Dendritic cell treated with granulocyte-macrophage colony-stimulating factor and Interleukin-4, amounts not matched to agents 40 ng/mL and 50 ng/mL, for 4 days (primary cell): ENCODE measurements around the gene ATRAID.

Source experiments
- H3K27ac Mint-ChIP-seq: one replicate; pipeline ENCODE4 v1.8.0; 2022; ENCODE audit warnings: mild to moderate bottlenecking, mixed read lengths
- H3K27me3 Mint-ChIP-seq: one replicate; pipeline ENCODE4 v1.8.0; 2022; ENCODE audit warnings: mild to moderate bottlenecking, mixed read lengths
- H3K36me3 Mint-ChIP-seq: one replicate; pipeline ENCODE4 v1.8.0; 2022; ENCODE audit warnings: low read depth, mixed read lengths
- H3K4me1 Mint-ChIP-seq: one replicate; pipeline ENCODE4 v1.8.0; 2022; ENCODE audit warnings: low read depth, mixed read lengths
- H3K4me3 Mint-ChIP-seq: one replicate; pipeline ENCODE4 v1.8.0; 2022; ENCODE audit warnings: mild to moderate bottlenecking, moderate library complexity, mixed read lengths
- H3K9me3 Mint-ChIP-seq: one replicate; pipeline ENCODE4 v1.8.0; 2022; ENCODE audit warnings: mixed read lengths
- intact Hi-C: fragments of 100-400 bp; cut with micrococcal nuclease; formaldehyde crosslinking; loops from one replicate; pipeline ENCODE4 v1.15.0; 2022

Gene ATRAID

DNA sequence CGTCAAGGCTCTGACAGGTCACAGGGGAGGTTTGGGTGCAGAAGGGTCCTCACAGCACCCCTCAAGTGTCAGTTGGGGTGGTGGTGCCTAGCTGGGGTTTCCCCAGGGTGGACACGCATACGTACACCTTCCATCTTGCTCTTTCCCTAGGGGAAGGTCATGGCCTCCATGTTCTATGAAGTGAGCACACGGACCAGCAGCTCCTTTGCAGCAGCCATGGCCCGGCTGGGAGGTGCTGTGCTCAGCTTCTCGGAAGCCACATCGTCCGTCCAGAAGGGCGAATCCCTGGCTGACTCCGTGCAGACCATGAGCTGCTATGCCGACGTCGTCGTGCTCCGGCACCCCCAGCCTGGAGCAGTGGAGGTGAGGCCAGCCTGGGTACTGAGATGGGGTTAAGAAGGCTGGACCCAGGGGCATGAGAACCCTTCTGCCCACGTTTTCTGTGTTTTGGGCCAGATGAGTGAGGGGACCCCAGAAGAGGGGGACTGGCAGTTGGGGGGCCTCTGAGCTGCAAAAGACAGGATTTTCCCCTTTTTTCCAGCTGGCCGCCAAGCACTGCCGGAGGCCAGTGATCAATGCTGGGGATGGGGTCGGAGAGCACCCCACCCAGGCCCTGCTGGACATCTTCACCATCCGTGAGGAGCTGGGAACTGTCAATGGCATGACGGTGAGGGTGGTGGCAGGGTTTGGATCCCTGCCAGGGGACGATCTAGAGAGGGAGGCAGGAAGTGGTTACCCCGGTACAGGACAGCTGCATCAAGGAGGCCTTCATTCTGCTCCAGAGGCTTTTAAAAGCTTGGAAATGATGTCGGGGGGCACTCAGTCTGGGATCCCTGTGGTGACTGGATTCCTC, 30.1 kb downstream of the ATRAID start:
- H3K27ac Mint-ChIP-seq: no peak overlapping the region
- no peak overlapping the region for H3K4me3 Mint-ChIP-seq
- no peaks in the 10 kb centered on the region for H3K9me3 Mint-ChIP-seq
- no peaks in the 10 kb centered on the region for H3K4me1 Mint-ChIP-seq
- peaks cover 79% of the 10 kb centered on the region for H3K36me3 Mint-ChIP-seq
- H3K27me3 Mint-ChIP-seq: no peaks in the 10 kb centered on the region
- intact Hi-C loops: no loop called here

DNA sequence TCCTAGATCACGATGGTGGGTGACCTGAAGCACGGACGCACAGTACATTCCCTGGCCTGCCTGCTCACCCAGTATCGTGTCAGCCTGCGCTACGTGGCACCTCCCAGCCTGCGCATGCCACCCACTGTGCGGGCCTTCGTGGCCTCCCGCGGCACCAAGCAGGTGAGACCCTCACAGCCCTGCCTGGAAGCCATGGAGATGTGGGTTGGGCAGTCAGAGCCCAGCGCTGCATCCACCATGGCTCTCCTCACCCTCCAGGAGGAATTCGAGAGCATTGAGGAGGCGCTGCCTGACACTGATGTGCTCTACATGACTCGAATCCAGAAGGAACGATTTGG, 30.7 kb downstream of the ATRAID start:
- Mint-ChIP-seq H3K9me3 (no peaks in the 10 kb centered on the region), H3K27me3 (peaks cover 2% of the 10 kb centered on the region), H3K4me3 (no peak overlapping the region), H3K4me1 (no peaks in the 10 kb centered on the region), H3K27ac (no peak overlapping the region), H3K36me3 (peaks cover 73% of the 10 kb centered on the region)
- intact Hi-C loops: no loop called here

DNA sequence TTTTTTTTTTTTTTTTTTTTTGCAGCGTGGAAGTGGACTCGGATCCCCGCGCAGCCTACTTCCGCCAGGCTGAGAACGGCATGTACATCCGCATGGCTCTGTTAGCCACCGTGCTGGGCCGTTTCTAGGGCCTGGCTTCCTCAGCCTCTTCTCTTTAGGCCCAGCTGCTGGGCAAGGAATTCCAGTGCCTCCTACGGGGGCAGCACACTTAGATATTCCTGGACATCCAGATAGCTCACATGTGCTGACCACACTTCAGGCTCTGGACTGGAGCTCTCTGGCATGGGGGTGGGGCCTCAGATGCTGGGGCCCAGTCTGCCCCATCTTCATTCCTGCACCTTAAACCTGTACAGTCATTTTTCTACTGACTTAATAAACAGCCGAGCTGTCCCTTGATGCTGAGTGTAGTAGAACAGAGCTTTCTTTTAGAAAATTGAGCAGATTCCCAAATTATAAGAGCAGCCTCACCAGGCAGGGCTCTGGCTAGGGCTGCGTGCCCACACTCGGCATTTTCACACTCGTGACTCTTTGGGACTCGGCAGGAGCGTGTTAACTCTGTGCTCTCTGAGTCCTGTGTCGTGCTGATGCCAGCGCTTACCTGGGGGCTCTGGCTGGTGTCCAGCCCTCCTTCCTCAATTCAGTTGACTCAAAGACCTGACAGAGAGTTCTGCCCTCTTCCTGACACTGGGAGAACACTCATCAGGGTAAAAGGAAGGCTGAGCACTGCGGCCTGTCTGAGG, 31.7 kb downstream of the ATRAID start:
- Mint-ChIP-seq H3K4me1 (no peaks in the 10 kb centered on the region), H3K36me3 (peaks cover 63% of the 10 kb centered on the region), H3K9me3 (no peaks in the 10 kb centered on the region), H3K4me3 (no peak overlapping the region), H3K27me3 (peaks cover 7% of the 10 kb centered on the region), H3K27ac (no peak overlapping the region)
- intact Hi-C loops: no loop called here

DNA sequence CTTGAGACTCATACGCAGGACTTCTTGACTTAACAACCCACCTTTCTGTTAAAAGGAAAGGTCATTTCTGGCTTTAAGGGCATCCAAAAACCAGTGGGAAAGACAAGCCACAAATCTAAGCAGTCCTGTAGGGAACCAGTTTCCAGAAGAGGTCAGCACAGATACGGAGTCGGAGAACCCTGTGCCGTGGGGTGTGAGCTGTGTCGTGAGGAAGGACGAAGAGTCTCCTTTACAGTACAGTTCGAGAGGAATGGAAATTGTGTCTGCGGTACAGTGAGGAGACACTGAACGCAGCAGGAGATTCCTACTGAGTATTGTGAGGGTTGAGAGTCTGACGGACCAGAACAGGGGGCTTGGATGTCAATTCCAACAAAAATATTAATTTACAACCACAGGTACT, 33.3 kb downstream of the ATRAID start:
- intact Hi-C loops: no loop called here
- Mint-ChIP-seq H3K27me3 (peaks cover 15% of the 10 kb centered on the region), H3K4me1 (no peaks in the 10 kb centered on the region), H3K36me3 (peaks cover 47% of the 10 kb centered on the region), H3K4me3 (no peak overlapping the region), H3K9me3 (no peaks in the 10 kb centered on the region), H3K27ac (no peak overlapping the region)

DNA sequence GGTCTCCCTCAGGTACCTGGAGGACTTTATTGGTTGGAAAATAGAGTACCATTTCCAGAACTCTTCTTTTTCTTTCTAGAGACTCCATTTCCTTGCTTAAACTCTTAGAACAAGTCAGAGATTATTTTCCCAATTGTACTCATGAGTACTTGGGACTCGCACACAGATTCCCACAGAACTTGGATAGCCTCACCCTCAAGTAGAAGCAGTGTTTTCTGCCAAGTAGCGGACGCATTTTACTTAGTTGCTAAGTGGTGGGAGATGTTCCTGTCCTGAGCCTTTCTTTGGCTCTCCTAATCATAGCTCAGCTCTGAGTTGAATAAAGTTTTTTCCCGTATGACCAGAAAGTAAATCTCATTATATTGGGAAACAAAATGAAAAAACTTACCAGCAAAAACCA, 33.8 kb downstream of the ATRAID start:
- Mint-ChIP-seq H3K36me3 (peaks cover 42% of the 10 kb centered on the region), H3K9me3 (no peaks in the 10 kb centered on the region), H3K27me3 (peaks cover 18% of the 10 kb centered on the region), H3K27ac (no peak overlapping the region), H3K4me1 (no peaks in the 10 kb centered on the region), H3K4me3 (no peak overlapping the region)
- intact Hi-C loops: no loop called here

DNA sequence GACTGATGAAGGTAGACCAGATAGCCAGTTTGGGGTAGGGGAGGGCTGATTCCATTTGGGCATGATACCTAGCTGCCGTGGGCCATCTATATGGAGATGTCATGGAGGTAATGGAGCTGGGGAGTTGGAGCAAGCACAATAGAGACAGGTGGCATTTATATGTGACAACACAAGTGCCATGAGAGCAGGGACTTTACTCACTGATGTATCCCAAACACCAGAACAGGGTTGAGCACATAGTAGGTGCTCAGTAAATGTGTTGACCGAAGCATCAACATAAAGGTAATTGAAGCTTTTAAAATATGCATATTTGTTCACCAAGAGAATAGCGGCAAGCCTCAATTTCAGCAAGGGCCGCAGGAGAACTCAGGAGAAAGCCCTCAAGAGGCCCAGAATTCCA, 36.1 kb downstream of the ATRAID start:
- Mint-ChIP-seq H3K4me1 (no peaks in the 10 kb centered on the region), H3K4me3 (no peak overlapping the region), H3K27ac (no peak overlapping the region), H3K36me3 (peaks cover 19% of the 10 kb centered on the region), H3K27me3 (peaks cover 29% of the 10 kb centered on the region), H3K9me3 (no peaks in the 10 kb centered on the region)
- intact Hi-C loops: no loop called here

DNA sequence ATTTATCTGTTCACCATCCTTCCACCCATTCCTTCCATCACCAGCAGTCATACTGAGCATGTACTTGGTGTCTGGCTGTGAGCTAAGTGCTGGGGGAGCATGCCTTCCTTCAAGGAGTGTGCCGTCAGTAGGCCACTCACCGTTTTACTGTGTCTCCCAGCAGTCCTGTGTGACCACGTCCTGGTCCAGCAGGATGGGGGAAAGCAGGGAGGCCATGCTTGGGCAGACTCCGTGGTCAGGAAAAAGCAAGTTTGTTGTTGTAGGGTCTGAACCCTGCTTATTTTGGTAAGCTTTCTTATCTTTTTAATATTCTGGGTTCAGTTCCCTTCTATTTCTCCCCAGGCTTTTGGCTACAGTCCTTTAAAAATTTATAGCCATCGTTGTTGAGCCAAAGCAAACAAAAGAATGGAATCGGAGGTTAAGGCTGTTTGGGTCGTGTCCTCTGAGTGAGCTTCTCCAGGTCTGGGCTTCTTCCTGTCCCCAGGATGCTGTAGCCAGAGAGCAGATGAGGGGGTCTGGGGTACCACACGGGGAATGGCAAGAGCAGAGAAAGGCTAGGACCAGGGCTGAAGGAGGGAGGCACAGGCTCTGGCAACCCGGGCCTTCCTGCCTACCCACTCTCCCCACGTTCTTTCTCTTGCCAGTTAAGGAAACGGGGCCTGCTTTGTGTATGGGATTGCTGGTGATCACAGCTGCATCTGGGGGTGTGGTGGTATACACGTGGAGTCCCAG, 37.5 kb downstream of the ATRAID start:
- no peak overlapping the region for H3K4me3 Mint-ChIP-seq

DNA sequence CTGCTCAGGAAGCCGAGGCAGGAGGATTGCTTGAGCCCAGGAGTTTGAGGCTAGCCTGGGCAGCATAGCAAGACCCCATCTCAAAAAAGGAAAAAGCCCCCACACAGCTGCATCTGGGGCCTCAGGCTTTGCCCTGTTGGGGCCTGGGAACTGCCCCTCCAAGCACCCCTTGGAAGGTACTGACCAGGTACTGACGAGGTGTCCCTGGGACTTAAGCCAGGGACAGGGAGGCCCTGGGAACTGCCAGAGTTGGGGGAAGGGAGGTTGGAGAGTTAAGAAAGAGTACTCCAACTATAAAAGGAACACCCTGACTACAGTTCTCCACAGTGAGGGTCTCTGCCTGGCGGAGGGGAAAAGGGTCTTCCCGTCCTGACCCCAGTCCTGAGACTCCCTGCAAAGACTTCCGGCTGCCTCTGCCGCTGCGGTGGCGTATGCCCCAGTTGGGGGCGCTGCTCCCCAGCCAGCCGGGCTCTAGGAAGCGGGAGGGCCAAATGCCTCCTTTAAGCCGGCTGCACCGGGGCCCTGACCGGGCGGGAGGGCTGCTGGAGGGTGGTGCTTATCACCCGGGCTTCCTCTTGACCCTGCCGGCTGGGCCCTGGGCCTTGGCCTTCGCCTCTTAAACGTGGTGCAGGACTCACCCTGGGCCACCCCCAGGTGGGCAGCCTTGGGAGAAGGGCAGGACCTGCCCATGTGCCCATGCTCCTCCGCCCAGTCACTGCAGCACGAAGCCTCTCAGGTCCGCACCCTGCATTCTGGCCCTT, 38.2 kb downstream of the ATRAID start:
- intact Hi-C loops: loop anchor here (1.0 kb wide), 1 partner anchor 30 kb away; no protein-coding TSS in a partner anchor
- Mint-ChIP-seq H3K27me3 (peaks cover 39% of the 10 kb centered on the region), H3K4me1 (no peaks in the 10 kb centered on the region), H3K4me3 (no peak overlapping the region), H3K36me3 (no peaks in the 10 kb centered on the region), H3K27ac (no peak overlapping the region), H3K9me3 (no peaks in the 10 kb centered on the region)

More for the DNA sequence above, 37.5 kb downstream of the ATRAID start:
- no peaks in the 10 kb centered on the region for H3K9me3 Mint-ChIP-seq
- no peaks in the 10 kb centered on the region for H3K4me1 Mint-ChIP-seq
- intact Hi-C loops: no loop called here
- H3K36me3 Mint-ChIP-seq: peaks cover 5% of the 10 kb centered on the region
- no peak overlapping the region for H3K27ac Mint-ChIP-seq
- peaks cover 32% of the 10 kb centered on the region for H3K27me3 Mint-ChIP-seq

DNA sequence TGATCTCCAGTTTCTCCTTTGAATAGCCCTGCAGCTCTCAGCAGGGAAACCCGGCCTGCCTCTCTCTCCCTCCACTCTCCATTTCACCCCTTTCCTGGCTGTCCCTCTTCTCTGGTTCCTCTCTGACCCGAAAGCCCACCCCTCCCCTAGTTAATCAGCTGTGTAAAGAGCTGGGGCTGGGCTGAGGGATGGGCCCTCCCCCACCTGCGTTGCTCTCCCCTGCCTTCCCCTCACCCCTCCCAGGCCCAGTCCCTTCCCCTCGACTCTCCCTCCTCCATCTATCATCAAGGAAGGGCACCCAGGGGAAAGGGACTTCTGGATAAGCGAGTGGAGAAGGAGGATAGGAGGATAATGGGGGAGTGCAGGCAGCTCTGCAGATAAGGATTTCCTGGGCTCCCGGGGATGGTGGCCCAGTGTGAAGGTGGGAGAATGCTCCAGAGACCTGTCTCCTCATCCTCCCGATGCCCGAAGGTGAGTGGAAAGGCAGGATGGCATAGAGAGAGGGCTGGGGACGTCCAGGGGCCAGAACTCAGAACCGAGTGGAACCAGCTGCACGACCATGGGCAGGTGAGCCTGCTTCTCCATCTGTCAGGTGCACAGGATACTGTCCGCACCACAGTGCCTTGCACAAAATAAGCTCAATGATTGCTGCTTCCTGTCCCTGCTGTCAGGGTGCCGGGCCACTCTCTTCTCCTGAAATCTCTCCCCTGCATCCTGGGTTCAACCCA, 39.0 kb downstream of the ATRAID start:
- Mint-ChIP-seq H3K27ac (no peak overlapping the region), H3K36me3 (no peaks in the 10 kb centered on the region), H3K4me3 (no peak overlapping the region), H3K9me3 (no peaks in the 10 kb centered on the region), H3K27me3 (peaks cover 44% of the 10 kb centered on the region), H3K4me1 (no peaks in the 10 kb centered on the region)
- intact Hi-C loops: loop anchor here (1.0 kb wide), 1 partner anchor 29 kb away; no protein-coding TSS in a partner anchor

DNA sequence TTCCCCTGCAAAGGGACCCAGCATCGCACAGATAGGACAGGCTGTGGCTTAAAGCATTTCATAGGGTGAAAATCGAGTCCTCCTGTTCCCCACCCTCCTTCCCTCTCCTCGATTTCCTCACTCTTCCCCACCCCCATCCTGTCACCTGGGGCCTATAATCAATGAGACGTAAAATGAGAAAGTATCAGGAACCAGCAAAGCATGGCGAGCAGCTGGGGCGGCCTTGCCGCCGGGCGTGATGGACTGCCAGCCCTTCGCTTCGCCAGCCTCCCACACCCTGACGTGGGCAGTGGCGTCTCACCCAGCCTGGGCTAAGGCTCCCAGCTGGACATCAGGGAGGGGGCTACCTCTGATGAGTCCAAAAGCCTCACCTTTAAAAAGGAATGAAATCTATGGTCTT, 39.9 kb downstream of the ATRAID start:
- Mint-ChIP-seq H3K4me3 (no peak overlapping the region), H3K9me3 (no peaks in the 10 kb centered on the region), H3K36me3 (no peaks in the 10 kb centered on the region), H3K27ac (no peak overlapping the region), H3K4me1 (no peaks in the 10 kb centered on the region), H3K27me3 (peaks cover 50% of the 10 kb centered on the region)
- intact Hi-C loops: no loop called here

DNA sequence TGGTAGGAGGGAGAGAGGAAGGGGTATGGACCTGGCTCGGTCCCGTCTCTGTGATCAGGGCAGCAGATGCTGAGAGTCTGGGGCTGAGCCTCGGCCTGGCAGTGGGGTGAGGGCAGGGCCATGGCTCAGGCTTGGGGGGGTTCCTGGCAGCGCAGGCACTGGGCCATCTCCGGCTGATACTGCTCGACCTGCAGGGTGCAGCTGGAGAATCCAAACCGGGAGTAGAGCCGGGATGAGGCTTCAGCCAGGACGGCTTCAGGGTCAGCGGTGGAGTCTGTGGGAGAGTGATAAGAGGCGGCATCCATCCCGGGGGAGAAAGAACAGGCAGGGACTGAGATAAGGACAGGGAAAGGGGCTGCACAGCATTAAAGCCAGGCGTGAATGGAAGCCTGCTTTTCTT, 43.3 kb downstream of the ATRAID start:
- H3K36me3 Mint-ChIP-seq: no peaks in the 10 kb centered on the region
- H3K9me3 Mint-ChIP-seq: no peaks in the 10 kb centered on the region
- no peaks in the 10 kb centered on the region for H3K4me1 Mint-ChIP-seq
- no peak overlapping the region for H3K27ac Mint-ChIP-seq
- H3K27me3 Mint-ChIP-seq: peaks cover 64% of the 10 kb centered on the region
- intact Hi-C loops: no loop called here
- H3K4me3 Mint-ChIP-seq: no peak overlapping the region

DNA sequence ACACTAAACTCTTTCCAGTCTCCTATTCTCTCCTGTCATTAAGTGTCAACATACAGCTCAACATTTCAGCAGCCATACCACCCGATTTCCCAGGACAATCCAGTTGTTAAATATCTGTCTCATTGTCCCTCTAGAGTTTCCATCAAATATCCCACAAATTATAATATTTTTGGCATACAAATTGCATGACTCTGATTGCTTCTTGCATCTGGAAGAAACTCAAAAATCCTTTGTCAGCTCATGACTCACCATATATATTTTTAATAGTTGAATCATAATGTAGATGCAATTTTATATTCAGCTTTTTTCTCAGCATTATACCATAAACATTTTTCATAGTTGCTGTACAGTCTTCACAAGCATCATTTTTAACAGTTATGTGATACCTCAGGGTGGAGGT, 43.8 kb downstream of the ATRAID start:
- H3K36me3 Mint-ChIP-seq: no peaks in the 10 kb centered on the region
- H3K27me3 Mint-ChIP-seq: peaks cover 65% of the 10 kb centered on the region
- no peak overlapping the region for H3K27ac Mint-ChIP-seq
- intact Hi-C loops: no loop called here
- no peaks in the 10 kb centered on the region for H3K9me3 Mint-ChIP-seq
- H3K4me1 Mint-ChIP-seq: no peaks in the 10 kb centered on the region
- H3K4me3 Mint-ChIP-seq: no peak overlapping the region

DNA sequence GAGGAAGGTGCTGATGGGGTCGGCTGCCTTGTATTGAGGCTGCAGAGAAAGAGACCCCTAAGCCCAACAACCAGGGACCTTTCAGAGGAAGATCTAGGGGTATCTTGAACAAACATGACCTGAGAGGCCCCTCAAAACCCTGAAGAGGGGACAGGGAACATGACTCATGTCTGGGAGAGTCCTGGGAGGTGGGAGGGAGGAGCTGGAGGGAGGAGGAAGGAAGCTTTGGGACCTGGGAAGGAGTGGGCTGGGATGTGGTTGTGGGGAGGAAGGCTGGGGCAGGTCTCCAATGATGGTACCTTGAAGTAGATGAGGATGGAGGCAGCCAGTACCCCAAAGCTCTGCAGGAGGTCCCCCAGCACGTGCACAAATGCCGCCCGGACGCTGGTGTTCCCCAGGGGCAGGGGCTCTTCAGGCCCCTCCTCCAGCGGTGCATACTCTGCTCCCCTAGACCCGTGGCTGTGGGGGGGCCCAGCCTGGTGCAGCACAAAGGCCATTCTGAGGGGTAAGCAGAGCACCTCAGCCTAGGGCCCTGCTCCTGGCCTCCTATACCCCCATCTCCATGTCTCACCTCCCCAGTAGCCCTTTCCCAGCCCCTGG, 45.1 kb downstream of the ATRAID start:
- no peak overlapping the region for H3K4me3 Mint-ChIP-seq

More for the DNA sequence above, 45.1 kb downstream of the ATRAID start:
- intact Hi-C loops: no loop called here
- Mint-ChIP-seq H3K9me3 (no peaks in the 10 kb centered on the region), H3K4me1 (peaks cover 5% of the 10 kb centered on the region), H3K27me3 (peaks cover 69% of the 10 kb centered on the region), H3K27ac (no peak overlapping the region), H3K36me3 (no peaks in the 10 kb centered on the region)
